ENCODE measurements around the gene FXR2.

DNA sequence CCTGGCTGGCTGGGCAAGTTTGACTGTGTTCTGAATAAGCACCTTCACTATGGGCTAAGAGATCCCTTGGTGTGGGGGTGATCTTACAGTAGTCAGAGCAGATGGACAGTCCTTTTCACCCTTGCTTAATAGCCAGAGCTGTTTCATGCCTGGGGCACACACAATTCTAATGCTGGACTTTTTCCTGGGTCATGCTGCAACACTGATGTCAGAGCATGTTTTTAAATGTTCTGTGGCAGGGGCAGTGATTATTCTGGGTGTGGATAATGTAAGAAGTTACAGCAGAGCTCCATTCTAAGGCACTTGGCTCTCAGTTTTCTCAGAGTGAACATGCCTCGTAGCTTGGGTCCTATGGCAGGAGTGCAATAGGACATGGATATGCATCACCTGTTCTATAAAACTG lies 39.2 kb downstream of the FXR2 start:
- TF ChIP-seq SUZ12 (IDR thresholded peaks at IDR 0.05), result no peak
- no peak for TF ChIP-seq SP1 (IDR thresholded peaks at IDR 0.05)
- no peak for TF ChIP-seq FOXK2 (IDR thresholded peaks at IDR 0.05)
